Central memory CD8-positive, alpha-beta T cell (primary cell): ENCODE measurements around the gene NDUFB11.

ENCODE experiments used
- ATAC-seq: fragments of 150-1000 bp; cut with Tn5 transposase; replicated peaks from 2 replicates; pipeline ENCODE4 v1.10.0; 2022; ENCODE audit warnings: mild to moderate bottlenecking, moderate FRiP score, moderate number of reproducible peaks; ENCODE audit not compliant: poor library complexity, severe bottlenecking; ENCODE audit errors: extremely low read depth
- DNase-seq, 2 donors: peaks; one replicate each; pipeline ENCODE4 v3.0.0; 2021; ENCODE audit warnings: low spot score in 2 of 2
- H3K27ac Mint-ChIP-seq: one replicate; pipeline ENCODE4 v1.8.0; 2022; ENCODE audit warnings: low read depth, mild to moderate bottlenecking, moderate library complexity, mixed read lengths
- H3K27me3 Mint-ChIP-seq: one replicate; pipeline ENCODE4 v1.8.0; 2022; ENCODE audit warnings: mixed read lengths
- H3K36me3 Mint-ChIP-seq: one replicate; pipeline ENCODE4 v1.8.0; 2022; ENCODE audit warnings: mild to moderate bottlenecking, moderate library complexity, mixed read lengths; ENCODE audit not compliant: insufficient read depth
- H3K4me1 Mint-ChIP-seq: one replicate; pipeline ENCODE4 v1.8.0; 2022; ENCODE audit warnings: mixed read lengths
- H3K4me3 Mint-ChIP-seq: one replicate; pipeline ENCODE4 v1.8.0; 2022; ENCODE audit warnings: mild to moderate bottlenecking, moderate library complexity, mixed read lengths
- H3K9me3 Mint-ChIP-seq: one replicate; pipeline ENCODE4 v1.8.0; 2022; ENCODE audit warnings: mixed read lengths

The NDUFB11 gene

DNA sequence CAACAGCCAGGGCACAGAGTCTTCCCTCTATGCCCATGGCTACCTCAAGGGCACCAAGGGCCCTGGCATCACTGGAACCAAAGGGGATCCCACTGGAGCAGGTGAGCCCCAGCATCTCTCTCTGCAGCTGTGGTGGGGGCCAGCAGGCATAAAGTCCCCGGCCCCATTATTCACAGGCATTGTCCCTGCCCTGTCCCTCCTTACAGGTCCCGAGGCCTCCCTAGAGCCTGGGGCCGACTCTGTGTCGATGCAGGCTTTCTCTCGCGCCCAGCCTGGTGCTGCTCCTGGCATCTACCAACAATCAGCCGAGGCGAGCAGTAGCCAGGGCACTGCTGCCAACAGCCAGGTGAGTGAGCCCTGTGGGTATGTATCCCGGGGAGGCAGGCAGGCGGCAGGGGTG lies 36.8 kb upstream of the NDUFB11 start:
- Mint-ChIP-seq H3K27me3 (no peaks in the 10 kb centered on the region), H3K36me3 (peaks cover 38% of the 10 kb centered on the region), H3K9me3 (no peaks in the 10 kb centered on the region), H3K27ac (no peak overlapping the region), H3K4me3 (no peak overlapping the region), H3K4me1 (no peaks in the 10 kb centered on the region)
- DNase-seq (no peak), ATAC-seq (no peak)

DNA sequence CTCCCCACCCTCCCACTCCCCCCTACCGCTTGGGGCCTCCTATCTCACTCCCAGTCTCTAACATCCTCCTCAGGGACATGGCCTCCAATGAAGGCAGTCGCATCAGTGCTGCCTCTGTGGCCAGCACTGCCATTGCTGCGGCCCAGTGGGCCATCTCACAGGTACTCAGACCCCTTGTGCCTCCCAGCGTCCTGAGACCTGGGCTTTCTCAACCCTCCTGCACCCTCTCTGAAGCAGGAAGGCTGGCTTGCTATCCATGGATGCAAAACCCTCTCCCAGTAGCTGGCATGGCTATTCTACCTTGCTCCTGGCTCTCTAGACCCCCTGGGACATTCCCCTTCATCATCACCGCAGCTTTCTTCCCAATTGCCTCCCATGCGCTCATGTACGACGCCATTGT lies 35.8 kb upstream of the NDUFB11 start:
- H3K4me3 Mint-ChIP-seq = no peak overlapping the region
- DNase-seq = no peak
- no peaks in the 10 kb centered on the region for H3K4me1 Mint-ChIP-seq
- H3K27ac Mint-ChIP-seq = no peak overlapping the region
- ATAC-seq = no peak
- peaks cover 37% of the 10 kb centered on the region for H3K36me3 Mint-ChIP-seq
- no peaks in the 10 kb centered on the region for H3K9me3 Mint-ChIP-seq
- H3K27me3 Mint-ChIP-seq = no peaks in the 10 kb centered on the region

DNA sequence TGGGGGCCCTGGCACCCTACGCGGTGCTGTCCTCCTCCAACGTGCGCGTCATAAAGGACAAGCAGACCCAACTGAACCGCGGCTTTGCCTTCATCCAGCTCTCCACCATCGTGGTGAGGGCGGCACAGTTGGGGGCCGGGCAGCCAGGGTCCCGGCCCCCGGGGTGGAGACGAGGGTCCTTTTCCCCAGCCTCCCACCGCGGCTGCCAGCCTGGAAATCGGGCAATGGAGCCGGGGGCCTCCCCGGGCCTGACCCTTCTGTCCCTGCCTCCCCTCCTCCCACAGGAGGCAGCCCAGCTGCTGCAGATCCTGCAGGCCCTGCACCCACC lies 35.4 kb upstream of the NDUFB11 start:
- Mint-ChIP-seq H3K4me3 (no peak overlapping the region), H3K27me3 (no peaks in the 10 kb centered on the region)
- DNase-seq = no peak

DNA sequence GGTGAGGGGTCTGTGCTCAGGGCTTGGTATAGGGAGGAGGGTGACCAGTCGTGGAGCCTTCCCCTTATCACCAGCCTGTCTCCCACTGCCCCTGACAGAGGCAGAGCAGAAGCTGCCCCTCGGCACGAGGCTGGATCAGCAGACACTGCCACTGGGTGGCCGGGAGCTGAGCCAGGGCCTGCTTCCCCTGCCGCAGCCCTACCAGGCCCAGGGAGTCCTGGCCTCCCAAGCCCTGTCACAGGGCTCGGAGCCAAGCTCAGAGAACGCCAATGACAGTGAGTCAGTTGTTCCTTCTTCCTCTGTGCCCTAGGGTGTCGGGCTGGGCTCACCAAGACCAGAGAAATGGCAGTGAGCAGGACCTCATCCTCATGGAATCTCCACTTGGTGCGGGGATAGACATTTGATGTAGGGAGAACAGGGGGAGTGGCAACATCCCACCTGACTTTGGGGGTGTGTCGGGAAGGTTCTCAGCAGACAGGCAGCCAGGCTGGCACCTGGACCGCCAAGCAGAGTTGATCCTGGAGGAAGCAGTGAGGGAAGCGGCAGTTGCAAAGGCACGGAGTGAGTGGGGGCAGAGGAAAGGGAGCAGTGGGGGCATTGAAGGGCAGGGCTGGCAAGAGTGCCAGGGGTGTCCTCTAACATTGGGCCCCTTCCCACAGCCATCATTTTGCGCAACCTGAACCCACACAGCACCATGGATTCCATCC lies 34.9 kb upstream of the NDUFB11 start:
- DNase-seq (no peak), ATAC-seq (no peak)
- Mint-ChIP-seq H3K9me3 (no peaks in the 10 kb centered on the region), H3K27ac (no peak overlapping the region), H3K4me3 (no peak overlapping the region), H3K36me3 (peaks cover 34% of the 10 kb centered on the region), H3K4me1 (no peaks in the 10 kb centered on the region), H3K27me3 (no peaks in the 10 kb centered on the region)

More for the DNA sequence above, 35.4 kb upstream of the NDUFB11 start:
- Mint-ChIP-seq H3K9me3 (no peaks in the 10 kb centered on the region), H3K4me1 (no peaks in the 10 kb centered on the region), H3K27ac (no peak overlapping the region), H3K36me3 (peaks cover 36% of the 10 kb centered on the region)
- ATAC-seq = no peak

DNA sequence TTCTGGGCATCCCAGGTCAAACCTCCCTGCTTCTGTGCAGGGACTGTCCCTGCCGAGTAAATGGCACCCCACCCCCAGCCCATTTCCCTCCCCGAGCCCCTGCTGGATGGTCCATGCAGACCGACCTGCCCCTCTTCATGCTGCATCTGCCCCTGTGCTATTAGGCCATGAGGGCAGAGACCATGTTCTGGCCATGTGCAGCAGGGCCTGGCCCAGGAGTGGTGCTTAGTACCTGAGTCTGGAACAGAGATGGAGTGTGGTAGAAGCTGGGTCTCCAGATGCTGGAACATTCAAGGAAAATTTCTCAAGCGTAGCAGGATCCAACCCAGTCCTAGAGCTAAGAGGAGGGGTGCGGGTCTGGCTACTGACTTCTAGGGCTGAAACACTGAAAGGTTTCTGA lies 33.8 kb upstream of the NDUFB11 start:
- Mint-ChIP-seq H3K4me3 (no peak overlapping the region), H3K9me3 (no peaks in the 10 kb centered on the region), H3K4me1 (no peaks in the 10 kb centered on the region), H3K27ac (no peak overlapping the region), H3K27me3 (no peaks in the 10 kb centered on the region), H3K36me3 (peaks cover 31% of the 10 kb centered on the region)
- DNase-seq (no peak), ATAC-seq (no peak)

DNA sequence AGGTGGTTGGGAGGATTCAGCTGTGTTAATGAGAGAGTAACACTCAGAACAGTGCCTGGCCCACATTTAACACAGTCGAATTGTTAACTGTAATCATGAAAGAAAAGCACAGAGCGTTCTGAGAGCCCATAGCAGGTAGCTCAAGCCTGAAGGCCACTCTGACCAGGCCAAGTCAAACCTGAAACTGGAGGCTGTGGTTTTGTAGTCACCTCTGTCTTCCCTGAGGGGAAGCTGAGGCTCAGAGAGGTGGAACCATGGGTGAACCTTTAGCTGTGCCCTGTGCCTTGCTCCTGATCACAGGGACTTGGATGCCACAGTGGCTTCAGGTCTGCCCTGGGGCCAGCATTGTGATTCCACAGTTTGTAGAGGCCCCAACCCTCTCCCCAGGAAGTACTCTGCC lies 32.6 kb upstream of the NDUFB11 start:
- Mint-ChIP-seq H3K4me1 (no peaks in the 10 kb centered on the region), H3K27me3 (no peaks in the 10 kb centered on the region), H3K9me3 (no peaks in the 10 kb centered on the region), H3K36me3 (peaks cover 33% of the 10 kb centered on the region), H3K4me3 (no peak overlapping the region), H3K27ac (no peak overlapping the region)
- DNase-seq (no peak), ATAC-seq (no peak)

DNA sequence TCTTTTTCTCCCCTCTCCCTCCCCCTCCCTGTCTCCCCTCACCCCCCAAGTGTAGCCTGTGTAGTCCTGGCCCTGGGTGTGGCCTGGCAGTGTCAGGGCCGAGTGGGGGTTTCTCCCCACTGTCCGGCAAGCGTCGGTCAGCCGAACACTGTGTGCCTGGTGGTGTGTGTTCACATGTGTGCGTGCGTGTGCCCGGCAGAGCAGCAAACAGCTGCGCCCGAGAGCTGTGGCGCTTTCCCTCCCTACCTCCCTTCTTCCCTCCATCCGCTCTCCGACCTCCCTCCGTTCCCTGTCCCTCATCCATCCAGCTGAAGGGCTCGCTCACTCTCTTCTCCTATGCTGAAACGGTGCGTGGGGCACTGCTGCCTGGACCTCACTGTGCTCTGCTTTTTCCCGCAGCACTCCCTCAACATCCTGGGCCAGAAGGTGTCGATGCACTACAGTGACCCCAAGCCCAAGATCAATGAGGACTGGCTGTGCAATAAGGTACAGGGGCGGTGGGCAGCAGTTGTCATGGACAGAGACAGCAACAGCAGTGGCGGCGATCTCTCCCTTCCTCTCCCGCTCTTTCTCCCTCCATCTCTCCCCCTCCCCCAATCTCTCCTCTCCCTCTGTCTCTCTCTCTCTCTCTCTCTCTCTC lies 31.7 kb upstream of the NDUFB11 start:
- Mint-ChIP-seq H3K9me3 (no peaks in the 10 kb centered on the region), H3K4me3 (no peak overlapping the region), H3K27ac (no peak overlapping the region), H3K4me1 (no peaks in the 10 kb centered on the region), H3K27me3 (no peaks in the 10 kb centered on the region), H3K36me3 (peaks cover 30% of the 10 kb centered on the region)
- DNase-seq = no peak
- ATAC-seq = no peak

DNA sequence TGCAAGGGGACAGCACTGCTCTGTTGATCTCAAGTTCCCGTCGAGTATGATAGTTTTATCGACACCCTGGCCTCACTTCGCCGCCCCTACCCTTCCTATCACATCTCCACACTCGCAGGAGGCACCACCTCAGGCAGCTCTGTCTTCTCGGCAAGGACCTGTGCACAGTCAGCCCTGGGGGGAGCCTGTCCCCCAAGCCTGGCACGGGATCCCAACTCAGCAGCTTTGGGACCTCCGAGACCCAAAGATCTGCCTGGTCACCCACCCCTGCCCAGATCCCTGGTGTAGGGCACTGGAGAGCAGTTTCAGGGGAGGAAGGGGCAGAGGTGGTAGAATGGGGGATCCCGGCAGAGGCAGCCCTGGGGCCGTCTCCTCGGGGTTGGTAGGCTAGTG lies 31.1 kb upstream of the NDUFB11 start:
- no peak for DNase-seq
- Mint-ChIP-seq H3K27ac (no peak overlapping the region), H3K4me1 (no peaks in the 10 kb centered on the region), H3K9me3 (no peaks in the 10 kb centered on the region), H3K36me3 (peaks cover 28% of the 10 kb centered on the region), H3K27me3 (no peaks in the 10 kb centered on the region), H3K4me3 (no peak overlapping the region)
- ATAC-seq = no peak

DNA sequence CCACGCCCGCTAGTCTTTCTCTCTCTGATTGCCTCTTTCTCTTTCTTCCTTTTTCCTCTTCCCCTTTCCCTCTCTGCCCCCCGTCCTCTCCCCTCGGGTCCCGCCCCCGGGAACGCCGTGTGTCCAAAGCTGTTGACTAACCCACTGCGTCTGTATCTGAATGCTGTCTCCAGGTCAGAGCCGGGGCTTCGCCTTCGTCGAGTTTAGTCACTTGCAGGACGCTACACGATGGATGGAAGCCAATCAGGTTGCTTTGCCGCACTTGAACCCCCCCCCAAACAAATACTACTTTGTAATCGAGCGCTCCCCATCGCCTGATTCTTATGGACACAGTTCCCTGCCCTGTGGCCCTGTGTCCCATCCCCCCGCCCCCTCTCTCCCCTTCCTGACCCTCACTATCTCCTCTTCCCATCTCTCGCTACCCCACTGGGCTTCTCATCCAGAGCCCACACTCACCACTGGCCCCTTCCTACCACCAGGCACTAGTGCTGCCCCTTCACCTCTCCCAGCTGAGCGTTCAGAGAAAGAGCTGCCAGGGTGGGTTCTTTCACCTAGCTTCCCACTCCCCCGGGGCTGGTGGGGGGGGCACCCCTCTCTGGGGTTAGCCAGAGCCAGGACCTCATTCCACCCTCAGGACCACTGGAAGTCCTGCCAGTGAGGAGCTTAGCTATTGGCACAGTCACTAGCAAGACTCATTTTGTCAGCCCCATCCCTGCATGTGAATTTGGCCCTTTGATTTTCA lies 30.5 kb upstream of the NDUFB11 start:
- Mint-ChIP-seq H3K9me3 (no peaks in the 10 kb centered on the region), H3K4me3 (no peak overlapping the region), H3K4me1 (no peaks in the 10 kb centered on the region), H3K27me3 (no peaks in the 10 kb centered on the region), H3K27ac (no peak overlapping the region), H3K36me3 (peaks cover 26% of the 10 kb centered on the region)
- no peak for DNase-seq
- no peak for ATAC-seq

DNA sequence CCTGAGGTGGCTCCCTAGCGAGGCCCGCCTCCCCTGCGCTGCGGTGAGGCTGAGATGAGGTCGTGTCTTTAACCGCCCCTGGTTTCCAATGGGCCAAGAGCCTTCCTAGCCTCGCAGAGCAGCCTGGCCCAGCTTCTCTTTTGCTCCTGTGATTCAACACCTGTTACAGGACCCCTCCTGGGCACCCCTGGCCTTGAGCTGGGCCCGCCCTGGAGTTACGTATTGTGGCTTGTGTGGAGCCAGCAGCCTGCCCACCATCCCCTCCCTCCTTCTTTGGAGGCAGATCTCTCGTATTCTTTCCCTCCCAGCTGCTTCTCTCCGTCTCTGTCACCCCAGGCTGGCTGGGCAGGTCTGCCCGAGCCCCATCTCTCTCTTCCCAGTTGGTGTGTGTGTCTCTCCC lies 29.9 kb upstream of the NDUFB11 start:
- Mint-ChIP-seq H3K27me3 (no peaks in the 10 kb centered on the region), H3K27ac (peak overlapping the region; percentile 67), H3K4me3 (no peak overlapping the region), H3K36me3 (peaks cover 26% of the 10 kb centered on the region), H3K4me1 (no peaks in the 10 kb centered on the region), H3K9me3 (no peaks in the 10 kb centered on the region)
- ATAC-seq (no peak), DNase-seq (no peak)

DNA sequence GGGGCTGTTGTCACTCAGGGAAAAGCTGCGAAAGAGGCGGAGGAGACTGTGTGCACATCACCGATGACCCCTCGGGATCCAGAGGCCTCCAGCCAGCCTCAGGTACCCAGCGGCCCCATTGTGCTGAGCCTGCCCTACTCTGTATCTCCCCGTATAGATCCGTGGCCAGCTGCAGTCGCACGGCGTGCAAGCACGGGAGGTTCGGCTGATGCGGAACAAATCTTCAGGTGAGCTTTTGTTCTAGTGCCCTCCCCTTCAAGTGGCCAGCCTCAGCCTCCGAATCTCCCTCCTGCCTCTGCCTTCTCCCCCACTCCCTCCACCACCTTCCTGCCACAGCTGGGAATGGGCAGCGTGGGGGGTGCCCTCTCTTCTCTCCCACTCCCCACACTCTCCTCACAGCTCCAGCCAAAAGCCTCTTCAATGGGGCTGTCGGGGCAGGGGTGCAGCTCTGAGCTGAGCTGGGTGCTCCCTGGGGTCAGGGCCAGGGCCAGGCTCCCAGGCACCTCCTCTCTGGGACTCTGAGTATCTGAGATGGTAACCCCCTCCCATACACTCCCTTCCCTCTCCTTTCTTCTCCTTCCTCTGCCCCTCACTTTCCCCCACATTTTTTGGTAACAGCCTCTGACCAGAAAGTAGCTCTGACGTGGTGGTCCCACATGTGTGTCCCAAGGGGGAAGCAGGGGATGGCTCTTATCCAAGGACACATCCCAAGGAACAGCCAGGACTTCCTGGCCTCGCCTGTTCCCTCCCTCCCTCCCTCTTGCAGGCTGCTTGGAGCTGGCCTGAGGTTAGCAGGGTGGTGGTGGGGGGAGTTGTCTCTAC lies 28.7 kb upstream of the NDUFB11 start:
- no peaks in the 10 kb centered on the region for H3K9me3 Mint-ChIP-seq
- H3K4me1 Mint-ChIP-seq = no peaks in the 10 kb centered on the region
- no peak for ATAC-seq
- H3K27ac Mint-ChIP-seq = peak overlapping the region; percentile 67
- H3K36me3 Mint-ChIP-seq = peaks cover 27% of the 10 kb centered on the region
- H3K27me3 Mint-ChIP-seq = no peaks in the 10 kb centered on the region
- no peak overlapping the region for H3K4me3 Mint-ChIP-seq
- no peak for DNase-seq

DNA sequence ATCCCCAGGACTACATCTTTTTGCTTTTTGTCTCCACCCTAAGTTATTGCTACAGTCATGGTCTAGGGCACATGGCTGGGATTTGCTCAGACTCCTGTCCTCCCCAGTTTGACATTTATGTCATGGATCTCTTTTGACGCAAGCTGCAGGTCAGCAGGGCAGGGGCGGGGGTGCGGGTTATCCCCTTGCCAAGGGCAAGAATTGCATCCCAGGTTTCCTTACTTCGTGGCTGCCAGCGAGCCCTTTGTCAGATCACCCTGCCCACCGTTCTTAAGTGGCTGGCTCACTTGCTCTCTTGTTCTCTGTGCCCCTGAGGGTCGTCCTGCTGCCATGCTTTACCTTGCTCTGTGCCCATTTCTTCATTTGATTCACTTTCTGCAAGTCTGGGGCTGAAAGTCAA lies 28.0 kb upstream of the NDUFB11 start:
- Mint-ChIP-seq H3K4me3 (no peak overlapping the region), H3K36me3 (peaks cover 21% of the 10 kb centered on the region), H3K27ac (no peak overlapping the region), H3K9me3 (no peaks in the 10 kb centered on the region), H3K27me3 (no peaks in the 10 kb centered on the region), H3K4me1 (no peaks in the 10 kb centered on the region)
- no peak for DNase-seq
- ATAC-seq = no peak
